Measurements from ENCODE around the gene MCTS1.
"Not testable (repeated sequence)": the region's sequence is repeated elsewhere in the genome, so short reads cannot be mapped to it uniquely, and the experiment has no call there.

Gene MCTS1

GRCh38 chrX:120629667-120630537 is 26.0 kb downstream of the MCTS1 start, which contains the start of gene C1GALT1C1:
Gene C1GALT1C1 (minus strand): TSS chrX:120630054. CDS start chrX:120627166, 2,888 bp downstream.
- peak; percentile 92 to 96 (median 95) for DNase-seq
- Histone ChIP-seq H3K27me3 (replicated peaks in 2 of 5; ENCODE audit: control insufficient read depth in 4 of 5, insufficient read depth in 5 of 5, low read length in 4 of 5) (peaks cover 0 to 4% (median 0%) of the 10 kb centered on the region in 5 experiments), H3K9me3 (ENCODE audit: control extremely low read depth in 1 of 5, control insufficient read depth in 4 of 5, insufficient read depth in 2 of 5, low read depth in 1 of 5, low read length in 4 of 5) (no peaks in the 10 kb centered on the region), H3K4me1 (ENCODE audit: control extremely low read depth in 1 of 4, control insufficient read depth in 4 of 4, insufficient read depth in 4 of 4, low read length in 3 of 4) (peaks cover 2 to 9% (median 4%) of the 10 kb centered on the region in 4 experiments), H3K36me3 (ENCODE audit: control insufficient read depth in 4 of 4, insufficient read depth in 4 of 4, low read length in 3 of 4) (no peaks in the 10 kb centered on the region), H3K27ac (ENCODE audit: insufficient read depth in 1 of 2, low read depth in 1 of 2, low read length in 2 of 2, poor library complexity in 1 of 2, severe bottlenecking in 2 of 2) (peak within 1 kb of the TSS; percentile 85 to 88), H3K4me3 (ENCODE audit: control insufficient read depth in 1 of 7, extremely low read depth in 1 of 7, insufficient read depth in 4 of 7, low read depth in 2 of 7, low read length in 6 of 7) (peak within 1 kb of the TSS; percentile 31 to 87 (median 72))
- CTCF ChIA-PET, result no interaction called here
- POLR2A ChIA-PET, result interaction anchor here (0.6 kb wide), 1 partner anchor 69 kb away, joined by 3 read pairs; no protein-coding TSS in a partner anchor
- WGBS (ENCODE audit: insufficient coverage), result 31% methylated on average over 65 of the region's 68 CpGs

- H3K27ac ChIP-seq (ENCODE audit: insufficient read depth in 1 of 2, low read depth in 1 of 2, low read length in 2 of 2, poor library complexity in 1 of 2, severe bottlenecking in 2 of 2), result no peak overlapping the region
- no peak overlapping the region for H3K4me3 ChIP-seq (ENCODE audit: control insufficient read depth in 1 of 7, extremely low read depth in 1 of 7, insufficient read depth in 4 of 7, low read depth in 2 of 7, low read length in 6 of 7)
- H3K9me3 ChIP-seq (ENCODE audit: control extremely low read depth in 1 of 5, control insufficient read depth in 4 of 5, insufficient read depth in 2 of 5, low read depth in 1 of 5, low read length in 4 of 5), result no peaks in the 10 kb centered on the region
- WGBS (ENCODE audit: insufficient coverage), result 88% methylated on average over 2 of the region's 4 CpGs
- ChIA-PET CTCF (interaction anchor here (0.6 kb wide), 1 partner anchor 387 kb away, joined by 3 read pairs; no protein-coding TSS in a partner anchor), POLR2A (no interaction called here)
- H3K4me1 ChIP-seq (ENCODE audit: control extremely low read depth in 1 of 4, control insufficient read depth in 4 of 4, insufficient read depth in 4 of 4, low read length in 3 of 4), result no peaks in the 10 kb centered on the region
- DNase-seq, result no peak
- no peaks in the 10 kb centered on the region for H3K36me3 ChIP-seq (ENCODE audit: control insufficient read depth in 4 of 4, insufficient read depth in 4 of 4, low read length in 3 of 4)
- H3K27me3 ChIP-seq (replicated peaks in 2 of 5; ENCODE audit: control insufficient read depth in 4 of 5, insufficient read depth in 5 of 5, low read length in 4 of 5), result no peaks in the 10 kb centered on the region
Observed at GRCh38 chrX:120638619-120639018, 34.7 kb downstream of the MCTS1 start.

- no peak overlapping the region for H3K4me3 ChIP-seq (ENCODE audit: control insufficient read depth in 1 of 7, extremely low read depth in 1 of 7, insufficient read depth in 4 of 7, low read depth in 2 of 7, low read length in 6 of 7)
- no CpG with 5 or more reads among the region's 2 CpGs for WGBS (ENCODE audit: insufficient coverage)
- H3K36me3 ChIP-seq (ENCODE audit: control insufficient read depth in 4 of 4, insufficient read depth in 4 of 4, low read length in 3 of 4), result no peaks in the 10 kb centered on the region
- ChIA-PET CTCF (no interaction called here), POLR2A (no interaction called here)
- H3K27me3 ChIP-seq (replicated peaks in 2 of 5; ENCODE audit: control insufficient read depth in 4 of 5, insufficient read depth in 5 of 5, low read length in 4 of 5), result no peaks in the 10 kb centered on the region
- H3K27ac ChIP-seq (ENCODE audit: insufficient read depth in 1 of 2, low read depth in 1 of 2, low read length in 2 of 2, poor library complexity in 1 of 2, severe bottlenecking in 2 of 2), result no peak overlapping the region
- no peaks in the 10 kb centered on the region for H3K9me3 ChIP-seq (ENCODE audit: control extremely low read depth in 1 of 5, control insufficient read depth in 4 of 5, insufficient read depth in 2 of 5, low read depth in 1 of 5, low read length in 4 of 5)
- no peaks in the 10 kb centered on the region for H3K4me1 ChIP-seq (ENCODE audit: control extremely low read depth in 1 of 4, control insufficient read depth in 4 of 4, insufficient read depth in 4 of 4, low read length in 3 of 4)
- DNase-seq, result no peak
Observed at GRCh38 chrX:120642871-120643270, 39.0 kb downstream of the MCTS1 start.

GRCh38 chrX:120647127-120647526 is 43.2 kb downstream of the MCTS1 start:
- Histone ChIP-seq H3K36me3 (ENCODE audit: control insufficient read depth in 4 of 4, insufficient read depth in 4 of 4, low read length in 3 of 4) (no peaks in the 10 kb centered on the region), H3K27ac (ENCODE audit: insufficient read depth in 1 of 2, low read depth in 1 of 2, low read length in 2 of 2, poor library complexity in 1 of 2, severe bottlenecking in 2 of 2) (no peak overlapping the region), H3K27me3 (replicated peaks in 2 of 5; ENCODE audit: control insufficient read depth in 4 of 5, insufficient read depth in 5 of 5, low read length in 4 of 5) (no peaks in the 10 kb centered on the region), H3K4me3 (ENCODE audit: control insufficient read depth in 1 of 7, extremely low read depth in 1 of 7, insufficient read depth in 4 of 7, low read depth in 2 of 7, low read length in 6 of 7) (no peak overlapping the region), H3K9me3 (ENCODE audit: control extremely low read depth in 1 of 5, control insufficient read depth in 4 of 5, insufficient read depth in 2 of 5, low read depth in 1 of 5, low read length in 4 of 5) (no peaks in the 10 kb centered on the region), H3K4me1 (ENCODE audit: control extremely low read depth in 1 of 4, control insufficient read depth in 4 of 4, insufficient read depth in 4 of 4, low read length in 3 of 4) (no peaks in the 10 kb centered on the region)
- DNase-seq, result no peak
- WGBS (ENCODE audit: insufficient coverage), result 80% methylated on average over 4 of the region's 4 CpGs
- CTCF ChIA-PET, result no interaction called here
- POLR2A ChIA-PET, result no interaction called here

- H3K4me1 ChIP-seq (ENCODE audit: control extremely low read depth in 1 of 4, control insufficient read depth in 4 of 4, insufficient read depth in 4 of 4, low read length in 3 of 4); H3K4me3 ChIP-seq (ENCODE audit: control insufficient read depth in 1 of 7, extremely low read depth in 1 of 7, insufficient read depth in 4 of 7, low read depth in 2 of 7, low read length in 6 of 7); CTCF ChIA-PET; POLR2A ChIA-PET; H3K9me3 ChIP-seq (ENCODE audit: control extremely low read depth in 1 of 5, control insufficient read depth in 4 of 5, insufficient read depth in 2 of 5, low read depth in 1 of 5, low read length in 4 of 5); H3K27me3 ChIP-seq (replicated peaks in 2 of 5; ENCODE audit: control insufficient read depth in 4 of 5, insufficient read depth in 5 of 5, low read length in 4 of 5); H3K27ac ChIP-seq (ENCODE audit: insufficient read depth in 1 of 2, low read depth in 1 of 2, low read length in 2 of 2, poor library complexity in 1 of 2, severe bottlenecking in 2 of 2); H3K36me3 ChIP-seq (ENCODE audit: control insufficient read depth in 4 of 4, insufficient read depth in 4 of 4, low read length in 3 of 4); DNase-seq: not testable (repeated sequence)
- no CpG with 5 or more reads among the region's 1 CpG for WGBS (ENCODE audit: insufficient coverage)
Observed at GRCh38 chrX:120652256-120652655, 48.4 kb downstream of the MCTS1 start.

GRCh38 chrX:120653000-120653399 is 49.1 kb downstream of the MCTS1 start:
- H3K36me3 ChIP-seq (ENCODE audit: control insufficient read depth in 4 of 4, insufficient read depth in 4 of 4, low read length in 3 of 4), result no peaks in the 10 kb centered on the region
- CTCF ChIA-PET, result interaction anchor here (1.3 kb wide), 1 partner anchor 11 kb away, joined by 5 read pairs; no protein-coding TSS in a partner anchor
- H3K4me1 ChIP-seq (ENCODE audit: control extremely low read depth in 1 of 4, control insufficient read depth in 4 of 4, insufficient read depth in 4 of 4, low read length in 3 of 4), result no peaks in the 10 kb centered on the region
- no peak for DNase-seq
- H3K4me3 ChIP-seq (ENCODE audit: control insufficient read depth in 1 of 7, extremely low read depth in 1 of 7, insufficient read depth in 4 of 7, low read depth in 2 of 7, low read length in 6 of 7), result no peak overlapping the region
- H3K9me3 ChIP-seq (ENCODE audit: control extremely low read depth in 1 of 5, control insufficient read depth in 4 of 5, insufficient read depth in 2 of 5, low read depth in 1 of 5, low read length in 4 of 5), result no peaks in the 10 kb centered on the region
- no peaks in the 10 kb centered on the region for H3K27me3 ChIP-seq (replicated peaks in 2 of 5; ENCODE audit: control insufficient read depth in 4 of 5, insufficient read depth in 5 of 5, low read length in 4 of 5)
- POLR2A ChIA-PET, result no interaction called here
- WGBS (ENCODE audit: insufficient coverage), result 80% methylated on average over 3 of the region's 3 CpGs
- H3K27ac ChIP-seq (ENCODE audit: insufficient read depth in 1 of 2, low read depth in 1 of 2, low read length in 2 of 2, poor library complexity in 1 of 2, severe bottlenecking in 2 of 2), result no peak overlapping the region

- WGBS (ENCODE audit: insufficient coverage), result 85% methylated on average over 3 of the region's 6 CpGs
- H3K36me3 ChIP-seq (ENCODE audit: control insufficient read depth in 4 of 4, insufficient read depth in 4 of 4, low read length in 3 of 4), result no peaks in the 10 kb centered on the region
- H3K4me1 ChIP-seq (ENCODE audit: control extremely low read depth in 1 of 4, control insufficient read depth in 4 of 4, insufficient read depth in 4 of 4, low read length in 3 of 4), result no peaks in the 10 kb centered on the region
- H3K9me3 ChIP-seq (ENCODE audit: control extremely low read depth in 1 of 5, control insufficient read depth in 4 of 5, insufficient read depth in 2 of 5, low read depth in 1 of 5, low read length in 4 of 5), result no peaks in the 10 kb centered on the region
- no peak overlapping the region for H3K27ac ChIP-seq (ENCODE audit: insufficient read depth in 1 of 2, low read depth in 1 of 2, low read length in 2 of 2, poor library complexity in 1 of 2, severe bottlenecking in 2 of 2)
- ChIA-PET POLR2A (no interaction called here), CTCF (no interaction called here)
- no peaks in the 10 kb centered on the region for H3K27me3 ChIP-seq (replicated peaks in 2 of 5; ENCODE audit: control insufficient read depth in 4 of 5, insufficient read depth in 5 of 5, low read length in 4 of 5)
- no peak for DNase-seq
- H3K4me3 ChIP-seq (ENCODE audit: control insufficient read depth in 1 of 7, extremely low read depth in 1 of 7, insufficient read depth in 4 of 7, low read depth in 2 of 7, low read length in 6 of 7), result no peak overlapping the region
Observed at GRCh38 chrX:120660637-120661036, 56.7 kb downstream of the MCTS1 start.
